HT1080 (cell line): ENCODE results near the gene NPIPA7. TPM values are rescaled to one million over a fixed set of nuclear protein-coding genes. Genes with fewer than 3 reads are reported as not detected.
"Not testable (repeated sequence)": the region's sequence is repeated elsewhere in the genome, so short reads cannot be mapped to it uniquely, and the experiment has no call there.

Experiments
- DNase-seq: peaks from one replicate; pipeline ENCODE4 v3.0.0-alpha.2; 2015; ENCODE audit warnings: low read depth
- small RNA-seq: library from RNA; depleted of rRNA; stranded (forward); fragments of <200 nt; gene quantifications from one replicate; pipeline ENCODE3, GENCODE V24; 2014
- total RNA-seq: library from RNA; depleted of rRNA; stranded (reverse); fragments of >200 nt; shearing (Covaris generic); gene quantifications from 2 replicates; pipeline ENCODE4 v1.2.3, GENCODE V29; 2014; rRNA removed

The NPIPA7 gene
- total RNA-seq, 1 experiment from 2014 or later: 4.8 TPM

DNA sequence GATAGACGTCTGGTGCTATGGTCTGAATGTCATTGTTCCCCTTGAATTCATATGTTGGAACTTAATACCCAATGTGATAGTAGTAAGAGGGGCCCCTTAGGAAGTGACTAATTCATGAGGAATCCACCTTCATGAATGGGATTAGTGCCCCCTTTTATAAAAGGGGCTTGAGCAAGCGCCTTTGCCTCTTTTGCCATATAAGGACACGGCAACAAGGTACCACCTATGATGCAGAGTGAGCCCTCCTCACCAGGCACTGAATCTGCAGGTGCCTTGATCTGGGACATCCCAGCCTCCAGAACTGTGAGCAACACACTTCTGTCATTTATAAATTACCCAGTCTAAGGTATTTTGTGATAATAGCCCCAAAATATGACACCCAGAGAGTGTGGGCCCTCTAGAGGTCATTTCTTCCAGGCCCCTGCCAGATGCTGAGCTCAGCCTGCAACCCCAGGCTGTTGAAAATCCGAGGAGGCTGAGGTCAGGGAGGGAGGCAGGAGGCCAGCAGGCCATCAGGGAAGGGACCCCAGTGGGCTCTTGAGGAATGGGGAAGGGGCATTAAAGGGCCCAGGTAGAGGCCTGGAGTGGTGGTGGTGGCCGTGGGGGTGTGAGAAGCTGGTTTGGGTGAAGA, 39.1 kb downstream of the NPIPA7 start:
- not testable (repeated sequence) for DNase-seq

DNA sequence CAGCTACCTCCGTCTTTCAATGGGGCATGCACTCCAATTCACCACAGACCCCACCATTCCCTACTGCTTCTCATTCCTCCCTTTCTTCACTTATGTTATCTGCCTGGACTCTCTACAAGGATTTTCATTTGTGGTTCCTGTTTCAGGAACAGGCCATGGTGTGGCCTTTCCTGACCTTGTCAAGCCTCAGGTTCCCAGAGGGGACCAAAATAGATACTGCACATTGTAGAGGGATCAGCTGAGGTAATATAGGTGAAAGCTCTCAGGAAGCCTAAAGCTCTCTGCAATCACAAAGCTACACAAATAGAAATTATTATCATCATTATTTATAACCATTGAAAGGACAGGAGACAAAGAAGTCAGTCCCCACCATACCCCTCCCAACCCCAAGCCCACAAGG, 41.6 kb downstream of the NPIPA7 start:
- DNase-seq: not testable (repeated sequence)

DNA sequence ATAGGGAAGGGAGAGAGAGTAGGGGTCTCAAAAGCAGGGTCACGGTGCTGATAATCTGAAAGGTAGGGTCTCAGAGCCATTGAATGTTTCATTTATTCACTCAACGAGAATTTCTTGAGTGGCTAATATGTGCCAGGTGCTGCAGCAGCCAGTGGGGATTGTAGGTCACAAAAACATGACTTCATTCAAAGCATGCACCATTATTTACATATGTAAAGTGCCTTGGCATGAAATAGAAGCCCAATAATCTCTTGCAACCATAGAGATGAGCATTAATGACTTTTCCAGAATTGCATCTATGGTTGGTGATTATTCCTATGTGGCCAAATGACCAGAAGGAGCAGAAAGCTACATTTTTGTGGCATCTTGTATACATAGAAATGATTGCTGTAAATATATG, 46.2 kb downstream of the NPIPA7 start:
- DNase-seq: not testable (repeated sequence)

DNA sequence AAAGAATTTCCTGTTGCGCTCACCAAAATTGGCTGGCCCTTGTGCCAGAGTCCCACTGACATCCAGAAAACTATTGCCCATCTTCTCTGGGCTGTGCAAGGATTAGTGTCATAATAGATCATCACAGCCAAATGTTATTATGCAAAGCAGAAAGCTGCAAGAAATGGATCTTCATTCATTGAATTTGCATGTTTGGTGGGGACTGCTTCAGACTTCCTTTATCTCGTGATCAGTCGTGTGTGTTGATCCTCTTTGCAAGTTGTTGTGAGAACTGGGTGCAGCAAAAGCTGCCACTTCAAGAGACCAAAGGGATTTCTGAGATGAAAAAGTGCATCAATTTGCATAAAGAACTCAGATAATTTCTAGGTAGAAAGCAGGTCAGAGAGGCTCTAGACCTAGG, 52.2 kb downstream of the NPIPA7 start:
- DNase-seq: not testable (repeated sequence)

DNA sequence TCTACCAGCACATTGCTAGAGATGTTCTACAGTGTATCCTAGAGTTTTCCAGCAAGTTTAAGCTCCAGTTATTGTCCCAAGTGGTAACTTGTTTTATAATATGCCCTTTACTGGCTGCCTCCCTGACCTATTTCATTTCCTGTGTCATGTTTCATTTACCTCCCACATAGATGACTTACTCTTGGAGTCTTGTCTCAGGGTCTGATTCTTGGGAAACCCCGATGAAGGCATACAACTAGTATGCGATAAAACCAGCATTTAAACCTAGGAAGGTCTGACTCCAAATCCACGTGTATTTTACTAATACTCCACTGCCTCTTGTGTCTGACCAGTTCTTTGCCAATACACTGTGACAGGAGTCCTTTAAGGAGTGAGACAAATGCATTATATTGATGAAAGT, 55.8 kb downstream of the NPIPA7 start:
- not testable (repeated sequence) for DNase-seq

DNA sequence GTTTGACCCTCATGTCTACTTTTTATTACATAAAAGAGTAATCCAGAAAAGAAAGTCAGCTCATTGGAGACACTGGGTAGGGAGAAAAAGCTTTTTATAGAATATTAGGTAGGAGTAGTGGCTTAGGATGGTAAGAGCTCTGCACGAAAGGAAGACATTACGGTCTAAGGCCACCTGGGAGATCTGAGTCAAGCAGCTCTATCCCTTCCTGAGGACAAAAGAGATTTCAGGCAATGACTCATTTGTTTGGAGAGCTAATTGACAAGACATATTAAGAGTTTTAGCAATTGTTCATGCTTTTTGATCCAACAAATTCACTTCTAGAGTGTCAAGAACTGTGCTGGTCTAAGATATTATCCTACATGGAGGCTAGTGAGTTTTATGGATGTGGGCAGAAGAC, 62.5 kb downstream of the NPIPA7 start:
- DNase-seq: not testable (repeated sequence)

Small RNAs within 50 kb of the gene (small RNA-seq; reads per million reads assigned to genes)
- gene AC138969.3 (not detected), gene MIR6511A3 (not detected), gene MIR6770-2 (not detected)

Other genes starting within 250 kb of the NPIPA7 start
- not detected in 2 replicates for gene ABCC6, start 155.6 kb upstream of the NPIPA7 start, total RNA-seq
- gene NOMO3, start 146.6 kb upstream of the NPIPA7 start, total RNA-seq: 14.5 and 22.4 TPM in 2 replicates